HepG2 (cell line): ENCODE measurements around the gene ADH1B. TPM values are rescaled to one million over a fixed set of nuclear protein-coding genes. Genes with fewer than 3 reads are reported as not detected.

Experiments used
- ATAC-seq: fragments of 200-7000 bp; cut with Tn5 transposase; 3 replicates; pipeline ENCODE4 v1.9.1; 2020; ENCODE audit warnings: mild to moderate bottlenecking, moderate library complexity
- BruUV-seq: library from RNA; stranded (reverse); fragments of 400-500 nt; replicated peaks from 2 replicates; lab custom pipeline; 2021; lab: Mats Ljungman, UMichigan
- CTCF ChIA-PET: fragments of 300-600 bp; formaldehyde crosslinking; extraction: SDS; loops from one replicate; lab custom pipeline; 2021; ENCODE audit warnings: low total read pairs, inconsistent platforms, low intra/inter-chr PET ratio; lab: Yijun Ruan, JAX
- POLR2A ChIA-PET: fragments of 350-600 bp; sonication (Branson Sonifier 250); formaldehyde crosslinking; loops from one replicate; lab custom pipeline; 2020; ENCODE audit warnings: antibody characterized with exemption, inconsistent platforms; lab: Yijun Ruan, JAX
- DNase-seq: peaks from one replicate; pipeline ENCODE4 v3.0.0-alpha.2; 2015; ENCODE audit warnings: low spot score
- FAIRE-seq: peaks from 3 replicates; lab custom pipeline; 2011; peaks lifted over from hg19 to GRCh38; lab: Jason Lieb, UNC
- H2AFZ ChIP-seq: one replicate; pipeline ENCODE4 v1.6.1; 2011; ENCODE audit warnings: low read length, inconsistent platforms
- H3K27ac ChIP-seq: fragments of 300-600 bp; 3 replicates; pipeline ENCODE4 v1.8.0; 2011; ENCODE audit warnings: mixed run types, mild to moderate bottlenecking, mixed read lengths, low read length, inconsistent platforms; ENCODE audit not compliant: insufficient read depth; ENCODE audit errors: extremely low read length
- H3K27me3 ChIP-seq, 2 experiments: fragments of 200-600 bp in 1 of 2; 2 replicates in 1 of 2; 3 replicates in 1 of 2; pipeline versions ENCODE4 v1.6.0 to v1.8.0; 2011; ENCODE audit warnings: low read length in 2 of 2, mild to moderate bottlenecking in 2 of 2, moderate library complexity in 2 of 2, inconsistent platforms in 1 of 2; ENCODE audit not compliant: insufficient read depth in 2 of 2, control insufficient read depth in 1 of 2
- H3K36me3 ChIP-seq, 2 experiments: fragments of 200-600 bp in 1 of 2; replicated peaks in 1 of 2; 2 replicates in 1 of 2; 3 replicates in 1 of 2; pipeline versions ENCODE4 v1.5.1 to v1.8.0; 2011; ENCODE audit warnings: low read length in 2 of 2, inconsistent platforms in 1 of 2; ENCODE audit not compliant: insufficient read depth in 2 of 2, control insufficient read depth in 1 of 2
- H3K4me1 ChIP-seq: 2 replicates; pipeline ENCODE4 v1.5.1; 2012; ENCODE audit warnings: low read length, inconsistent platforms; ENCODE audit not compliant: insufficient read depth
- H3K4me2 ChIP-seq: 2 replicates; pipeline ENCODE4 v1.6.0; 2011; ENCODE audit warnings: low read depth, low read length, inconsistent platforms
- H3K4me3 ChIP-seq, 3 experiments: fragments of 200-600 bp in 1 of 3; sonication (generic), shearing (Covaris generic) in 1 of 3; replicated peaks in 1 of 3; 2 replicates each; pipeline ENCODE4 v1.5.1; 2011 to 2016; ENCODE audit warnings: low read length in 3 of 3, inconsistent platforms in 2 of 3, low read depth in 2 of 3, mild to moderate bottlenecking in 2 of 3, control low read depth in 1 of 3, mixed read lengths in 1 of 3; ENCODE audit not compliant: insufficient read depth in 1 of 3
- H3K79me2 ChIP-seq: one replicate; pipeline ENCODE4 v1.6.1; 2011; ENCODE audit warnings: low read length, inconsistent platforms; ENCODE audit not compliant: insufficient read depth
- H3K9ac ChIP-seq: 2 replicates; pipeline ENCODE4 v1.6.0; 2011; ENCODE audit warnings: mild to moderate bottlenecking, low read depth, low read length, inconsistent platforms; ENCODE audit not compliant: insufficient read depth
- H3K9me3 ChIP-seq: 2 replicates; pipeline ENCODE4 v1.5.1; 2012; ENCODE audit warnings: mild to moderate bottlenecking, low read length
- H4K20me1 ChIP-seq: 2 replicates; pipeline ENCODE4 v1.6.0; 2011; ENCODE audit warnings: inconsistent platforms, mild to moderate bottlenecking, low read length, moderate library complexity; ENCODE audit not compliant: insufficient read depth
- CAMTA2 ChIP-seq: sonication (generic); formaldehyde crosslinking; IDR thresholded peaks from 2 replicates; pipeline ENCODE4 v1.4.0; 2020; ENCODE audit warnings: mild to moderate bottlenecking, missing genetic modification reagents, borderline replicate concordance
- PAWR ChIP-seq: sonication (generic); formaldehyde crosslinking; IDR thresholded peaks from 2 replicates; pipeline ENCODE4 v1.4.0; 2020; ENCODE audit warnings: missing genetic modification reagents, mild to moderate bottlenecking, borderline replicate concordance
- PBX2 ChIP-seq: IDR thresholded peaks from 2 replicates; pipeline ENCODE4 v1.6.1; 2016; ENCODE audit warnings: control low read depth
- TFDP1 ChIP-seq: IDR thresholded peaks from 2 replicates; pipeline ENCODE4 v1.6.1; 2016; ENCODE audit warnings: missing compliant biosample characterization, missing genetic modification reagents, borderline replicate concordance
- TRIM24 ChIP-seq: sonication (generic); formaldehyde crosslinking; IDR thresholded peaks from 2 replicates; pipeline ENCODE4 v1.8.0; 2022; ENCODE audit warnings: mild to moderate bottlenecking, missing genetic modification reagents
- ZNF124 ChIP-seq: sonication (generic); formaldehyde crosslinking; IDR thresholded peaks from 2 replicates; pipeline ENCODE4 v1.4.0; 2020; ENCODE audit warnings: missing genetic modification reagents
- ZNF281 ChIP-seq: sonication (generic); formaldehyde crosslinking; IDR thresholded peaks from 2 replicates; pipeline ENCODE4 v1.4.0; 2020; ENCODE audit warnings: missing genetic modification reagents, borderline replicate concordance
- ZNF362 ChIP-seq: sonication (generic); formaldehyde crosslinking; IDR thresholded peaks from 2 replicates; pipeline ENCODE4 v1.4.0; 2020; ENCODE audit warnings: missing genetic modification reagents, mild to moderate bottlenecking, borderline replicate concordance
- ZNF709 ChIP-seq: sonication (generic); formaldehyde crosslinking; IDR thresholded peaks from 2 replicates; pipeline ENCODE4 v1.5.0; 2020; ENCODE audit warnings: mild to moderate bottlenecking, missing genetic modification reagents
- ZNF724P ChIP-seq: sonication (generic); formaldehyde crosslinking; IDR thresholded peaks from 2 replicates; pipeline ENCODE4 v1.8.0; 2022; ENCODE audit warnings: missing genetic modification reagents, borderline replicate concordance
- ZNF749 ChIP-seq: sonication (generic); formaldehyde crosslinking; IDR thresholded peaks from 2 replicates; pipeline ENCODE4 v1.8.0; 2022; ENCODE audit warnings: mild to moderate bottlenecking, missing genetic modification reagents, moderate library complexity, borderline replicate concordance
- WGBS: methylation state at CpG from one replicate; pipeline ENCODE4 v1.1.6; 2017; ENCODE audit warnings: low lambda C conversion rate; 5-methylcytosine and 5-hydroxymethylcytosine counted together
- in situ Hi-C: cut with HindIII; loops from 2 replicates; pipeline ENCODE4 v1.10.0; 2017; ENCODE audit warnings: low pct_unique_long_range_greater_than_20kb; ENCODE audit not compliant: extremely low pct_ligation_motif_present
- intact Hi-C: fragments of 100-400 bp; cut with micrococcal nuclease; formaldehyde crosslinking; loops from one replicate; pipeline ENCODE4 v1.10.0; 2022; ENCODE audit not compliant: unreplicated experiment
- polyA plus RNA-seq, 8 experiments: library from polyadenylated mRNA; depleted of rRNA in 3 of 8; stranded (reverse) in 7 of 8; unstranded in 1 of 8; fragments of >200 nt; fragmentation: Illumina TruSeq in 4 of 8; extraction: Trizol in 4 of 8; gene quantifications; 2 replicates each; pipeline versions ENCODE4 v1.2.1 to v1.2.3, GENCODE V29; 2011 to 2016; ENCODE audit warnings: low read depth in 4 of 8, missing spikeins in 1 of 8, mixed read lengths in 1 of 8; ENCODE audit not compliant: insufficient read depth in 1 of 8
- total RNA-seq, 5 experiments: library from RNA; depleted of rRNA; stranded (reverse); fragments of >200 nt; fragmentation: Illumina TruSeq; extraction: Trizol; gene quantifications; 2 replicates each; pipeline ENCODE4 v1.2.3, GENCODE V29; 2016; ENCODE audit warnings: low read depth in 1 of 5

ADH1B gene
- total and polyA plus RNA-seq, 2 of the 13 experiments (the other 11 are each of a cell fraction or from before 2014, with no cell fraction given), result 0.05 to 0.40 TPM

GRCh38 chr4:99281261-99281660, 39.9 kb downstream of the ADH1B start:
- Histone ChIP-seq H3K4me3 (no peak overlapping the region), H3K4me2 (no peak overlapping the region), H3K27me3 (no peaks in the 10 kb centered on the region), H3K79me2 (no peaks in the 10 kb centered on the region), H2AFZ (no peak overlapping the region), H3K9ac (no peak overlapping the region), H3K27ac (no peak overlapping the region), H3K36me3 (no peaks in the 10 kb centered on the region), H3K4me1 (no peaks in the 10 kb centered on the region), H3K9me3 (no peaks in the 10 kb centered on the region), H4K20me1 (no peaks in the 10 kb centered on the region)
- intact Hi-C loops, result no loop called here
- WGBS, result 83% methylated on average over 5 of the region's 5 CpGs
- no peak for FAIRE-seq
- no TSS peak for BruUV-seq
- no peak for DNase-seq
- ATAC-seq, result no peak
- TF ChIP-seq ZNF724P (CRISPR knock-in tag), result no peak
- TF ChIP-seq ZNF281, result no peak
- no peak for TF ChIP-seq ZNF124 (CRISPR knock-in tag)
- no peak for TF ChIP-seq ZNF749 (CRISPR knock-in tag)
- no peak for TF ChIP-seq CAMTA2 (CRISPR knock-in tag)
- TF ChIP-seq PBX2 (CRISPR knock-in tag), result no peak
- no peak for TF ChIP-seq TFDP1
- TF ChIP-seq PAWR (CRISPR knock-in tag), result no peak
- TF ChIP-seq TRIM24 (CRISPR knock-in tag), result no peak
- no peak for TF ChIP-seq ZNF709 (CRISPR knock-in tag)
- TF ChIP-seq ZNF362, result no peak
- in situ Hi-C loops, result no loop called here
- ChIA-PET POLR2A (no interaction called here), CTCF (no interaction called here)
